ENCODE measurements around the gene C22orf15.

Gene C22orf15

GRCh38 chr22:23790819-23791737 is 28.3 kb downstream of the C22orf15 start:
- no peak for DNase-seq

GRCh38 chr22:23791738-23792645 is 29.2 kb downstream of the C22orf15 start:
- no peak for DNase-seq

GRCh38 chr22:23793326-23793725 is 30.5 kb downstream of the C22orf15 start:
- DNase-seq: no peak

GRCh38 chr22:23796461-23796860 is 33.7 kb downstream of the C22orf15 start:
- DNase-seq: no peak

- no peak for DNase-seq
These were observed 37.8 kb downstream of the C22orf15 start for GRCh38 chr22:23800297-23801237.

GRCh38 chr22:23801238-23801821 is 38.5 kb downstream of the C22orf15 start:
- no peak for DNase-seq

GRCh38 chr22:23801886-23802377 is 39.1 kb downstream of the C22orf15 start:
- DNase-seq: no peak

- no peak for DNase-seq
These were observed 40.4 kb downstream of the C22orf15 start for GRCh38 chr22:23803001-23803819.

GRCh38 chr22:23804781-23805291 is 42.0 kb downstream of the C22orf15 start:
- no peak for DNase-seq

GRCh38 chr22:23806837-23807236 is 44.0 kb downstream of the C22orf15 start:
- no peak for DNase-seq

GRCh38 chr22:23812378-23812777 is 49.6 kb downstream of the C22orf15 start:
- DNase-seq: no peak
